ENCODE results near the gene TCN2.

DNA sequence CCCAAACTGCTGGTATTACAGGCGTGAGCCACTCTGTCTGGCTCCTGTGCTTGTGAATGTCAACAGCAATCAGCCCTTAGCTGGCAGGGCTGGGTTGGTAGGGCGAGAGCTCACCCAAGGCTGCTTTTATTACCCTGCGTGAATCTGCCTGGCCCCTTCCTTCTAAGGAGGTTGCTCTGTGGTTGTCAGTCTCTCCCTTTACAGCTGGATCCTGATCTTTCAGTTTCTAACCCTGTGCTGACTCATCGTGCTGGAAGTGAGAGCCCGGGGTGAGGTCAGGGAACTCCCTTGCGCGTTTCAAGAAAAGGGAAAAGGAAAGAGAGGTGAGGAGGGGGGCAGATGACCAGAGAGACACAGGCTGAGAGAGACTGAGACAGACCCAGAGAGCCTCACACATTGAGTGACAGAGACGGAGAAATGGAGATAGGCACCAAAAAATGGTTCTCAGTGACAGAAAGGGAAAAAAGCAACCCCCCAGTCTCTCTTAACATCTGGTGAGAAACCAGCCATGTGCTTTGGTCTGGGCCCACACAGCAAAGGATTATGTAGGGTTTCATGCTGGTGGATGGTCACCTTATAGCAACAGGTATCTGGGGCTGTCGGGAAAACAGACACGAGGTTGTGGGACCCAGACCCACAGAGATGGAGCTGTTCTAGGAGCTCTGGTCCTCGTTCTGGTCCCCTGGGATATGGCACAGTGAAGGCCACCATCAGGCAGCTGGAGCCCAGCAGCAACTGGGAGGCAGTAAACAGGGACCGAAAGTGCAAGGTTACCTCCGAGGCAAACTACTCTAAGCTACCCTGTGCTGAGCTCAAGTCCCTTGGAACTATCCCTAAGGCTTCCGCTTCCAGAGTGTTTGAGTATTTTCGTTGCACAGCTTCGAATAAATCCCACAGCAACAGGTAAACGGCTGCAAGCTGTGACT, 2.5 kb downstream of the TCN2 start:
- TF ChIP-seq, protein P1, sequence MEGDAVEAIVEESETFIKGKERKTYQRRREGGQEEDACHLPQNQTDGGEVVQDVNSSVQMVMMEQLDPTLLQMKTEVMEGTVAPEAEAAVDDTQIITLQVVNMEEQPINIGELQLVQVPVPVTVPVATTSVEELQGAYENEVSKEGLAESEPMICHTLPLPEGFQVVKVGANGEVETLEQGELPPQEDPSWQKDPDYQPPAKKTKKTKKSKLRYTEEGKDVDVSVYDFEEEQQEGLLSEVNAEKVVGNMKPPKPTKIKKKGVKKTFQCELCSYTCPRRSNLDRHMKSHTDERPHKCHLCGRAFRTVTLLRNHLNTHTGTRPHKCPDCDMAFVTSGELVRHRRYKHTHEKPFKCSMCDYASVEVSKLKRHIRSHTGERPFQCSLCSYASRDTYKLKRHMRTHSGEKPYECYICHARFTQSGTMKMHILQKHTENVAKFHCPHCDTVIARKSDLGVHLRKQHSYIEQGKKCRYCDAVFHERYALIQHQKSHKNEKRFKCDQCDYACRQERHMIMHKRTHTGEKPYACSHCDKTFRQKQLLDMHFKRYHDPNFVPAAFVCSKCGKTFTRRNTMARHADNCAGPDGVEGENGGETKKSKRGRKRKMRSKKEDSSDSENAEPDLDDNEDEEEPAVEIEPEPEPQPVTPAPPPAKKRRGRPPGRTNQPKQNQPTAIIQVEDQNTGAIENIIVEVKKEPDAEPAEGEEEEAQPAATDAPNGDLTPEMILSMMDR (conservative IDR thresholded peaks at IDR 0.05; ENCODE audit: low read depth, low read length), result no peak
- TF ChIP-seq MXI1 (IDR thresholded peaks at IDR 0.05; ENCODE audit: borderline replicate concordance, low read depth, low read length) (no peak), CEBPB (IDR thresholded peaks at IDR 0.05; ENCODE audit: low read depth, low read length) (no peak), POLR2A (IDR thresholded peaks at IDR 0.05; ENCODE audit: low read depth, low read length) (no peak), MAFK (IDR thresholded peaks at IDR 0.05; ENCODE audit: low read depth, low read length) (peak; percentile 41; the same call in 1 of the 2 replicates), RAD21 (IDR thresholded peaks at IDR 0.05; ENCODE audit: low read length) (no peak), BHLHE40 (IDR thresholded peaks at IDR 0.05; ENCODE audit: low read depth, low read length) (no peak), RFX5 (IDR thresholded peaks at IDR 0.05; ENCODE audit: low read depth, low read length) (no peak), RCOR1 (IDR thresholded peaks at IDR 0.05; ENCODE audit: insufficient replicate concordance, low read length) (no peak), CHD1 (IDR thresholded peaks at IDR 0.05; ENCODE audit: low read depth, low read length) (no peak)
- TF ChIP-seq, protein P2, sequence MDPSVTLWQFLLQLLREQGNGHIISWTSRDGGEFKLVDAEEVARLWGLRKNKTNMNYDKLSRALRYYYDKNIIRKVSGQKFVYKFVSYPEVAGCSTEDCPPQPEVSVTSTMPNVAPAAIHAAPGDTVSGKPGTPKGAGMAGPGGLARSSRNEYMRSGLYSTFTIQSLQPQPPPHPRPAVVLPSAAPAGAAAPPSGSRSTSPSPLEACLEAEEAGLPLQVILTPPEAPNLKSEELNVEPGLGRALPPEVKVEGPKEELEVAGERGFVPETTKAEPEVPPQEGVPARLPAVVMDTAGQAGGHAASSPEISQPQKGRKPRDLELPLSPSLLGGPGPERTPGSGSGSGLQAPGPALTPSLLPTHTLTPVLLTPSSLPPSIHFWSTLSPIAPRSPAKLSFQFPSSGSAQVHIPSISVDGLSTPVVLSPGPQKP (IDR thresholded peaks at IDR 0.05; ENCODE audit: borderline replicate concordance, low read depth, low read length), result no peak
